Measurements from ENCODE around the gene SLC16A10.
A peak's percentile ranks its signal among the peaks of the same experiment; 100 is the strongest.
"Not testable (repeated sequence)": the region's sequence is repeated elsewhere in the genome, so short reads cannot be mapped to it uniquely, and the experiment has no call there.

Gene SLC16A10
- total RNA-seq = 1.6 to 11.4 (median 1.8) reads per million in 4 experiments

GRCh38 chr6:111087106-111087835, at the start of gene SLC16A10:
Gene SLC16A10, plus strand, starts transcription at chr6:111087503. Its CDS starts 250 bp downstream, at chr6:111087753.
- DNase-seq = peak; percentile 90

GRCh38 chr6:111038534-111039252, 48.6 kb upstream of the SLC16A10 start:
- no peak for DNase-seq

GRCh38 chr6:111041917-111042316, 45.4 kb upstream of the SLC16A10 start:
- no peak for DNase-seq

GRCh38 chr6:111047244-111047643, 40.1 kb upstream of the SLC16A10 start:
- DNase-seq = no peak

- DNase-seq = no peak
Observed at GRCh38 chr6:111050261-111051023, 36.9 kb upstream of the SLC16A10 start.

GRCh38 chr6:111052171-111052570, 35.1 kb upstream of the SLC16A10 start:
- DNase-seq = no peak

- no peak for DNase-seq
Observed at GRCh38 chr6:111057074-111057752, 30.1 kb upstream of the SLC16A10 start.

- DNase-seq = no peak
Observed at GRCh38 chr6:111061508-111061907, 25.8 kb upstream of the SLC16A10 start.

GRCh38 chr6:111061985-111062384, 25.3 kb upstream of the SLC16A10 start:
- not testable (repeated sequence) for DNase-seq

- DNase-seq = not testable (repeated sequence)
Observed at GRCh38 chr6:111062860-111063259, 24.4 kb upstream of the SLC16A10 start.

- no peak for DNase-seq
Observed at GRCh38 chr6:111068109-111068865, 19.0 kb upstream of the SLC16A10 start.

GRCh38 chr6:111068866-111069234, 18.5 kb upstream of the SLC16A10 start:
- no peak for DNase-seq

- DNase-seq = no peak
Observed at GRCh38 chr6:111069382-111070104, 17.8 kb upstream of the SLC16A10 start.

- DNase-seq = no peak
Observed at GRCh38 chr6:111070105-111071005, 16.9 kb upstream of the SLC16A10 start.

GRCh38 chr6:111072801-111073360, 14.4 kb upstream of the SLC16A10 start:
- DNase-seq = no peak

GRCh38 chr6:111074311-111074710, 13.0 kb upstream of the SLC16A10 start:
- no peak for DNase-seq

GRCh38 chr6:111076024-111076695, 11.1 kb upstream of the SLC16A10 start:
- DNase-seq = no peak

- DNase-seq = no peak
Observed at GRCh38 chr6:111080698-111081097, 6.6 kb upstream of the SLC16A10 start.

GRCh38 chr6:111086685-111087084, 618 bp upstream of the SLC16A10 start:
- no peak for DNase-seq
